T1000 (cell line): ENCODE measurements around the gene ABCC1.
"Not testable (repeated sequence)": the region's sequence is repeated elsewhere in the genome, so short reads cannot be mapped to it uniquely, and the experiment has no call there.

Source experiments
- DNase-seq: peaks from one replicate; lab custom pipeline; 2025; ENCODE audit warnings: mixed read lengths; lab: John Stamatoyannopoulos, UW

ABCC1 gene

GRCh38 chr16:15967655-15968315 is 18.4 kb downstream of the ABCC1 start:
- DNase-seq: no peak

DNA sequence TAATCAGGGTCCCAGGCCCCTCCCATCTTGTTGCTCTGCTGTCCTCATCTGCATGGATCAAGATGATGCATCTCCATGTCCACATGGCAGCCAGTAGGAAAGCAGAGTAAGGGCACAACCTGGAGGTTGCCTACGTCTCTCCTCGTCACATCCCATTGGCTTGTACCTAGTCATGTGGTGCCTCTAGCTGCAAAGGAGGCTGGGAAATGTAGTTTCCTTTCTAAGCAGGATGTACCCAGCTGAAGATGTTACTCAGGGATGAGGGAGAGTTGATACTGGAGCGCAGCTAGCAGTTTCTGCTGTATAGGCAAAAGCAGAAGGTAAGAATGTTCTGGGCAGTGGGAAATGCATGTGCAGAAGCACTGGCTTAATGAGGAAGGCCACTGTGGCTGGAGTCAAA is 20.8 kb downstream of the ABCC1 start:
- DNase-seq: no peak

- no peak for DNase-seq
These were observed 21.5 kb downstream of the ABCC1 start for GRCh38 chr16:15970743-15971439.

DNA sequence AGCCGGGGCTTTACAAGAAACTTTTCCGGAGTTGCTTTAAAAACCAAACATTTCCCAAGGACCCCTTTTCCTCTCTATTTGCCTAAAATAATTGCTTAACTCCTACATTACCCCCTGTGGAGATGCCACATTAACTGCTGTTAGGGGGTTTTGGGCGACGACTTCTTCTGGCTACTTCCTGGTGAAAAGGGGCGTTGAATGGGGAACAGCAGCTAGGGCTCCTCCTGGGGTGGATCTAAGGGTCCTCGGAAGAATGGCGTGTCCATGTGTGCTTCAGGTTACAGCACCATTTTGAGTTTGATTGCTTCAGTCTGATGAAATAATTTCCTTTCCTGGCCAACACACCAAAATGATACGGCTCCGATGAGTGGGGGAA is 22.0 kb downstream of the ABCC1 start:
- no peak for DNase-seq

DNA sequence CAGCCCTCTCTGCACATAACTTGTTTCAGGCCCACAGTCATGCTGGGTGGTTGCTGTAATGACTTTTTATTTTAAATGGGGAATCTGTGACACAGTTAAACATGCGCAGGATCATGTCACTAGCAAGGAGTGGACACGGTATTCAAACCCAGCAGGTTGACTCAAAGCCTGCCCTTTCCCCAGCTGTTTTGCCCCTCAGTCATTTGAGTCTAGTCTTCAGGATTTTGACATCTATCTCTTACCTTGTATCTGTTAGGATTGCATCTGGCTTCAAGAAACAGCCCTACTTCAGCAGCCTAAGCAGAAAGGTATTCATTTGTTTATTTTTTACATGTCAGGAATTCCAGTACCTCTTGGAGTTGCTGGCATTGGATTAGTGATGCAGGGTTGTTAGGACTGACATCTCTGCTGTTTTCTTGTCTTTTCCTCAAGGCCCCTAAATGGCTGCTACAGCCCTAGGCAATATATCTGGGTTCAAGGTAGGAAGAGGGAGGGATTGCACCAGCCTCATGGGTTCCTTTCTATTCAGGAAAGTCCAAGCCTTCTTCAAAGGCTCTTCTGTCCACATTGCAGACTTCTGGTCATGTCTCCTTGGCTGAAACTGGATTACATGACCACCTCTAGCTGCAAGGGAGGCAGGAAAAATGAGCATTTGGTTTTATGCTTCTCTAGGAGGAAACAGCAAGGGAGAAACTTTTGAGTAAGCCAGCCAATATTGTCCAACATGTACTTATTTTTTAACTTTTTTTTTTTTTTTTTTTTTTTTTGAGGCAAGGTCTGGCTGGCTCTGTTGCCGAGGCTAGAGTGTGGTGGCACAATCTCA is 22.8 kb downstream of the ABCC1 start:
- no peak for DNase-seq

DNA sequence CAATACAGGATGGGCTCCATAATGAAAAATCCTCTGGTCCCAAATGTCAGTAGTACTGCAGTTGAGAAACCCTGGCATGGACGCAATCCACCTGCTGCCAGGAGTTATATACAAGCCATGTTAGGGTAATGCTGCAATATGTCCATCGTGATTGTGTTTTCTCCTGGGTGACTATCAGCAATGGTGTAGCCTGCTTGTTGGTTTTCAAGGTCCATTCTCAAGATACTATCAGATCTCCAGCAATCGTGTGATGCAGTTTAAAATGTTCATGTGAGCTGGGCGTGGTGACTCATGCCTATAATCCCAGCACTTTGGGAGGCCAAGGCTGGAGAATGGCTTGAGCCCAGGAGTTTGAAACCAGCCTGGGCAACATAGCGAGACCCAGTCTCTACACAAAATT is 24.0 kb downstream of the ABCC1 start:
- no peak for DNase-seq

- no peak for DNase-seq
These were observed 24.6 kb downstream of the ABCC1 start for GRCh38 chr16:15974057-15974456.

DNA sequence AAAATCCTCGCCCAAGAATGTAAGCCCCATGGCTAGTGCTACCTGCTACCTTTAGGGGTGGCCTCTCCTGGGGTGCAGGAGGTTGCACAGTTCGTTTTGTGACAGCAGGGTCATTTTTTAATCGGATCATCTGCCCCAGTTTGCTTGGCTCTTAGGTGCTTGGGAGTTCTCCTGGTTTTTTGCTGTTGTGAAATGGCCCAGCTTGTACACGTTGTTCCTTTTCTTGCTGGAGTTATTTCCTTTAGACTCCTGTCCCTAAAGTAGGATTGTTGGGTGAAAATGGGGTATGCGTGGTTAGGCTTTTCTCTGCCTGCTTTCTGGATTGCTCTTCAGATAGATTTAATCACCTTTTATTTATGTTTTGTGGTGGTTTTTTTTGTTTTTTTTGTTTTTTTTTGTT is 25.8 kb downstream of the ABCC1 start:
- DNase-seq: no peak

DNA sequence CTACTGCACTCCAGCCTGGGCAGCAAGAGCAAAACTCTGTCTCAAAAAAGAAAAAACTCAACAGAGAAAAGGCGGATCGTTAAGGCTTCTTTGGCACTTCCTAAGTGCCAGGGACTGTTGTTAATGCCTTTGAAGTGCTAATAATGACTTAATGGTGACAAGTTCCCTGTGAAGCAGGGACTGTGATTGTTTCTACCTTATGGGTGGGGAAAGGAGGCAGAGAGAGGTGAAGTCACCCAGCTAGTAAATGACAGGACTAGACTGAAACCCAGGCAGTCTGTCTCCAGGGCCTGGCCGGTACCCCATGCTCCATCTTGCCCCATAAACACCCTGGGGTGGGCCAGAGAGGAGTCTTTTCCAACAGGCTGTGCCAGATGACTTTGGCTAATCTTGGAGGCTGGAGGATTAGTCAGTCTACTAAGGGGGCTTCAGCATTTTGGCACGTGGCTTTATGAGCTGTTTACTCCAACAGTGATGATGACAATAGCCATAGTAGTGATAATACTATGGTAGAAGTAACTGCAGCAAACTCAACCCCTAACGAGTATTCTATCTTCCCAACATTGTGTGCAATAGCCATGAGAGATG is 26.9 kb downstream of the ABCC1 start:
- no peak for DNase-seq

GRCh38 chr16:15976929-15977637 is 27.7 kb downstream of the ABCC1 start:
- DNase-seq: no peak

DNA sequence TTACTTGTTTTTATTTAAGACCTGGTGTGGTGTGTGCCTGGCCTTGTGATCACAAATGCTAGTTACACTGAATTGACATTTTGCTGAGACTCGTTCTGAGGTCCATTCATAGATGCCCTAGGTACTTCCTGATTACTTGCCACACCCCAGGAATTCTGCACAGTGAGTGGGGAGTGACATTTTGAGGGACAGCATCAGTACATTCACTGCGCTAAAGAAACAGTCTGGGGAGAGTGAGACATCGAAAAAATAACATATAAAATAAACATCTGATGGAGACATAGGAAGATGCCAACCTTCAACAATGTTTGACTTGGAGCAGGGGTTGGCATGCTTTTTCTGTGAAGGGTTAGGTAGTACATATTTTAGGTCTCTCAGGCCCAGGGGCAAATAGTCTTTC is 30.4 kb downstream of the ABCC1 start:
- DNase-seq: no peak

DNA sequence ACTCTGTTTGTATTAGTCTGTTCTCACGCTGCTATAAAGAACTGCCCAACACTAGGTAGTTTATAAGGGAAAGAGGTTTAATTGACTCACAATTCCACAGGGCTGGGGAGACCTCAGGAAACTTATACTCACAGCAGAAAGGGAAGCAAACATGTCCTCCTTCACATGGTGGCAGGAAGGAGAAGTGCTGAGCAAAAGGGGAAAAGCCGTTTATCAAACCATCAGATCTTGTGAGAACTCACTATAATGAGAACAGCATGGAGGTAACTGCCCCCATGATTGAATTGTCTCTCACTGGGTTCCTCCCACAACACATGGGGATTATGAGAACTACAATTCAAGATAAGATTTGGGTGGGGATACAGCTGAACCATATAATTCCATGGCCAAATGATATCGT is 30.9 kb downstream of the ABCC1 start:
- DNase-seq: no peak

- no peak for DNase-seq
These were observed 32.0 kb downstream of the ABCC1 start for GRCh38 chr16:15981382-15981781.

GRCh38 chr16:15982194-15982915 is 32.9 kb downstream of the ABCC1 start:
- DNase-seq: not testable (repeated sequence)

DNA sequence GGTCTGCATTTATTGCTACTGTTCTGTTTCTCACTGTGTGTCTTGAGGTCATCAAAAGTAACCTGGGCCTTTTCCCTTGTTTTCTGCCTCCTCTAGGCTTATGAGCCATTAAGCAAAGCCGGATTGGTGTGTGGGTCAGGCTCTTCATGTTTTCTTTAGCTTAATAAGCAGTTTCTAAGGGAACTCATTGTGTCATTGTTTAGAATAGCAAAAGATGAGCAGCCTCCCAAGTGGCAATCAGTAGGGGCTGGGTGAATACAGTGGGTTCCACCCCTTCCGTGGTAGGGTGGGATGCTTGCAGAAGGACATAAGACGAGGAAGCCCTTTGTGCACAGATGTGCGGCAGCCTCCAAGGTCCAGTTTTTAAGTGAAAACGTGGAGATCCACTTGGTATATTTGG is 34.5 kb downstream of the ABCC1 start:
- DNase-seq: no peak

DNA sequence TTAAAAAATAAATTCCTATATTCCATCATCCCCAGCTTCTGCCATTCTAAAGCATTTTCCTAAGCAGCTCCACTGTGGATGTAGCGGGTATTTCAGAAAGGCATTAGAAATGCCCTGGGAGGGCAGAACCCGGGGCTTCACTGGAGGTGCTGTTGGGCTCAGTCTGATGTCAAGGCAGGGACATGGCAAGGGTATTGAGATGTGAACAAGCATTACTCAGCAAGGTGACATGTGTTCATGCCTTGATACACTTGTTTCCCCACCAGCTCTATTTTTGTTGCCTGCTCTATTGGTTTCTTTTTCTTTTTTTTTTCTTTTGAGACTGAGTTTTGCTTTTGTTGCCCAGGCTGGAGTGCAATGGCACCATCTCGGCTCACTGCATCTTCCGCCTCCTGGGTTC is 35.7 kb downstream of the ABCC1 start:
- DNase-seq: no peak

DNA sequence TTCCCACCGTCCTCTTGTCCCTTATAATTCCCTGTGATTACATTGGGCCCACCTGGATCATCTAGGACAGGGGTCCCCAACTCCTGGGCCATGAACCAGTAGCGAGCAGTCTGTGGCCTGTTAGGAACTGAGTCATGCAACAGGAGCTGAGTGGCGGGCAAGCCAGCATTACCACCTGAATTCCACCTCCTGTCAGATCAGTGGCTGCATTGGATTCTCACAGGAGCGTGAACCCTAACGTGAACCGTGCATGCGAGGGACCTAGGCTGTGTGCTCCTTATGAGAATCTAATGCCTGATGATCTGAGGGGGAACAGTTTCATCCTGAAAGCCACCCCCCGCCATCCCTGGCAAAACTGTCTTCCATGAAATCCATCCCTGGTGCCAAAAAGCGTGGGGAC is 36.8 kb downstream of the ABCC1 start:
- no peak for DNase-seq

DNA sequence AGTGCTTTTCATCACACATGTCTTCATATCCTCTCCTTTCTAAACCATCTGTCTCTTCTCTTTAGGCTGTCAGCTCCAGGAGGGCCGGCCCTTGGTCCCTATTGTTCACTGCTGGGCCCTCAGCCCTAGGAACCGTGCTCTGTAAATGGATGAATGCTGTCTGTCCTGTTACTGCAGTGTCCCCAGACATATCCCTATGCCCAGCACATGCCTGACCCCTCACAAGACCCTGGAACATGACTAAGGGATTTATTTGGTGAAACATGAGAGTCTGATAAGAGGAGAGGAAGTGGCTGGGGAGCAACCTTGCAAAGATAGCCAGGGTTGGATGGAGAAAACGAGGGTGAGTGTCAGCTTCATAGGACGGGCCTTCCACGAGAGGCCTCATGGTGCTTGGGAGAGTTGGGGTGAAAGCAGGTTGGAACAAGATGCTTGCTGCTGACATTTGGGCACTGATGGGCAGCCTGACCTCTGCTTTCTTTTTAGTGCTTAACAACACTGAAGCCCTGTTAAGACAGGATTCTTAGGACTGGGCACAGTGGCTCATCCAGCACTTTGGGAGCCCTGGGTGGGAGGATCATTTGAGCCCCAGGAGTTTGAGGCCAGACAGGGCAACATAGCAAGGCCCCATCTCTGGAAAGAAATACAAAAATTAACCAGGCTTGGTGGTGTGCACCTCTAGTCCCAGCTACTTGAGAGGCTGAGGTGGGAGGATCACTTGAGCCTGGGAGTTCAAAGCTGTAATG is 39.0 kb downstream of the ABCC1 start:
- no peak for DNase-seq

DNA sequence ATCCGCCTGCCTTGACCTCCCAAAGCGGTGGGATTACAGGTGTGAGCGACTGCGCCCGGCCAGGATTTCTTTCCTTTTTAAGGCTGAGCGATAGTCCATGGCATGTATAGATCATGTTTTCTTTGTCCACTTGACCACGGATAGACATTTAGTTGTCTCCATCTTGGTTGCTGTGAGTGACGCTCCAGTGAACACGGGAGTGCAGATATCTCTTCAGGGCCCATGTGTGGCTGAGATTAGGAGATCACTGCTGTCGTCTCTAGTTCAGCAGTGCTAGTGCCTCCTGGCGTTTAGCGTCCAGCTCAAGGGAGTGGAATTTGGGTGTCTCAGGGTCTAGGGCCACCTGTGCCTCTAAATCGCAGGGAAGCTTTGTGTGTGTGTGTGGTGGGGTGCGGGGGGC is 41.5 kb downstream of the ABCC1 start:
- DNase-seq: no peak

DNA sequence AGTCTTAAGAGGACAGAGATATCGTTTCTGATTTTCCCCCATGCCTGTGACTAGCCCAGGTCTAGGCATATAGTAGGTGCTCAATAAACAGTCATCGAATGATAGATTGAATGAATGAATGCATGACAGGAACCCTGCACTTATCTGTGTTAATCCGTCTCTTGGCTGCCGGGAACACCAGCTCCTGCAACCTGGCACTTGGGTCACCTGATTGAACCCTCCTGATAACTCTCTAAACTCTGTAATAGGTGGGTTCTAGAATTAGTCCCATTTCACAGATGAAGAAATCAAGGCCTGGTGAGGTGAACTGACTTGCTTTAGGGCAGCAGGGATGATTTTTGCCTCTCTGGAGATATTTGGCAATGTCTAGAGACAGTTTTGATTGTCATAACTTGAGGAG is 43.7 kb downstream of the ABCC1 start:
- DNase-seq: no peak

DNA sequence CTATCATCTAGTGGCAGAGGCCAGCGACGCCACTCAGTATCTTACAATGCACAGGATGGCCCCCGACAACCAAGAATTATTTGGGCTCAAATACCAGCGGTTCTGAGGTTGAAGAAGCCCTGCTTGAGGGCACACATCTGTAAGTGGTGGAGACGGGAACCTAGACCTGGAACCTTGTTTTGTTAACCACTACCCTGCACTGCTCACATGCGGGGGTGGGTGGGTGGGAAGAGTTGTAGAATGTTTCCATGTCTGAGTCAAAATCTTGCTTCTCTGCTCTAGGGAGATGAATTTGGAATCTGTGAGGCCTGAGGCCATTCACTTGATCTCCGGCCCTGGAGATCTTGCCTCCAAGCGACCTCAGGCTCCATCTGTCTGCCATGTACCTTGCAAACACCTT is 44.1 kb downstream of the ABCC1 start:
- no peak for DNase-seq
